GM21528 (cell line): ENCODE results near the gene BLVRB.
"Not testable (repeated sequence)": the region's sequence is repeated elsewhere in the genome, so short reads cannot be mapped to it uniquely, and the experiment has no call there.

ENCODE experiments used
- ATAC-seq: cut with Tn5 transposase; IDR thresholded peaks from one replicate; pipeline ENCODE4 v1.9.1; 2021; ENCODE audit warnings: mild to moderate bottlenecking, moderate library complexity; ENCODE audit not compliant: unreplicated experiment, low FRiP score

The BLVRB gene

GRCh38 chr19:40465557-40466218 lies at the start of gene BLVRB:
BLVRB (minus strand) TSS chr19:40465745; CDS start chr19:40465688, 57 bp downstream.
- ATAC-seq, result peak; percentile 79

GRCh38 chr19:40513741-40514315 lies 48.3 kb upstream of the BLVRB start:
- no peak for ATAC-seq

GRCh38 chr19:40513345-40513678 lies 47.8 kb upstream of the BLVRB start:
- ATAC-seq, result no peak

- ATAC-seq, result no peak
These were observed 47.2 kb upstream of the BLVRB start for GRCh38 chr19:40512473-40513344.

- no peak for ATAC-seq
These were observed 46.5 kb upstream of the BLVRB start for GRCh38 chr19:40512110-40512472.

- no peak for ATAC-seq
These were observed 45.9 kb upstream of the BLVRB start for GRCh38 chr19:40511487-40511886.

GRCh38 chr19:40510526-40511115 lies 45.1 kb upstream of the BLVRB start:
- no peak for ATAC-seq

GRCh38 chr19:40508739-40509260 lies 43.3 kb upstream of the BLVRB start:
- no peak for ATAC-seq

- ATAC-seq, result no peak
These were observed 42.3 kb upstream of the BLVRB start for GRCh38 chr19:40507892-40508291.

- ATAC-seq, result no peak
These were observed 40.6 kb upstream of the BLVRB start for GRCh38 chr19:40506099-40506498.

GRCh38 chr19:40503320-40503695 lies 37.8 kb upstream of the BLVRB start:
- no peak for ATAC-seq

- ATAC-seq, result no peak
These were observed 37.2 kb upstream of the BLVRB start for GRCh38 chr19:40502647-40503319.

- ATAC-seq, result no peak
These were observed 36.5 kb upstream of the BLVRB start for GRCh38 chr19:40502081-40502480.

- no peak for ATAC-seq
These were observed 36.1 kb upstream of the BLVRB start for GRCh38 chr19:40501599-40501998.

- ATAC-seq, result not testable (repeated sequence)
These were observed 35.4 kb upstream of the BLVRB start for GRCh38 chr19:40500678-40501530.

- no peak for ATAC-seq
These were observed 33.8 kb upstream of the BLVRB start for GRCh38 chr19:40499320-40499719.

GRCh38 chr19:40497214-40497613 lies 31.7 kb upstream of the BLVRB start:
- ATAC-seq, result no peak

GRCh38 chr19:40494191-40494838 lies 28.8 kb upstream of the BLVRB start:
- ATAC-seq, result no peak

GRCh38 chr19:40493778-40494177 lies 28.2 kb upstream of the BLVRB start:
- no peak for ATAC-seq
